H1 (cell line): ENCODE results near the gene CHAC1. TPM values are rescaled to one million over a fixed set of nuclear protein-coding genes. Genes with fewer than 3 reads are reported as not detected.

Source experiments
- CTCF ChIA-PET: fragments of 300-600 bp; sonication (Branson Sonifier 250); formaldehyde crosslinking; loops from one replicate; lab custom pipeline; 2021; ENCODE audit not compliant: partially characterized antibody; lab: Charles Lee
- POLR2A ChIA-PET: fragments of 300-600 bp; sonication (Branson Sonifier 250); formaldehyde crosslinking; loops from one replicate; lab custom pipeline; 2021; ENCODE audit warnings: inconsistent platforms; ENCODE audit not compliant: partially characterized antibody; lab: Charles Lee
- DNase-seq, 2 experiments: peaks; one replicate each; pipeline versions ENCODE4 v3.0.0 to v3.0.0-alpha.2; 2010 to 2022; ENCODE audit warnings: low spot score in 2 of 2, low read depth in 1 of 2, mixed read lengths in 1 of 2
- FAIRE-seq: peaks from 2 replicates; lab custom pipeline; 2011; peaks lifted over from hg19 to GRCh38; lab: Jason Lieb, UNC
- H2AFZ ChIP-seq: 2 replicates; pipeline ENCODE4 v1.8.1; 2012; ENCODE audit warnings: low read length, inconsistent platforms
- H2AK5ac ChIP-seq: 2 replicates; pipeline ENCODE4 v1.6.1; 2013; ENCODE audit warnings: low read depth, low read length
- H2BK120ac ChIP-seq: replicated peaks from 2 replicates; pipeline ENCODE3; 2013; ENCODE audit warnings: low read depth, low read length, inconsistent platforms
- H2BK12ac ChIP-seq: 2 replicates; pipeline ENCODE4 v1.6.1; 2013; ENCODE audit warnings: low read depth, low read length
- H2BK15ac ChIP-seq: 2 replicates; pipeline ENCODE4 v1.6.1; 2013; ENCODE audit warnings: low read length
- H2BK20ac ChIP-seq: 2 replicates; pipeline ENCODE4 v1.6.1; 2013; ENCODE audit warnings: low read length
- H2BK5ac ChIP-seq: 2 replicates; pipeline ENCODE4 v1.6.1; 2013; ENCODE audit warnings: low read depth, low read length
- H3K14ac ChIP-seq: 2 replicates; pipeline ENCODE4 v1.6.1; 2013; ENCODE audit warnings: inconsistent platforms; ENCODE audit not compliant: insufficient read length
- H3K18ac ChIP-seq: 2 replicates; pipeline ENCODE4 v1.6.1; 2013; ENCODE audit warnings: low read length; ENCODE audit errors: extremely low read depth
- H3K23ac ChIP-seq: 2 replicates; pipeline ENCODE4 v1.6.1; 2013; ENCODE audit warnings: inconsistent platforms; ENCODE audit not compliant: insufficient read length
- H3K23me2 ChIP-seq: 2 replicates; pipeline ENCODE4 v1.6.1; 2013; ENCODE audit warnings: low read depth, low read length
- H3K27ac ChIP-seq: 2 replicates; pipeline ENCODE4 v1.6.1; 2011; ENCODE audit warnings: low read depth, low read length, inconsistent platforms
- H3K27me3 ChIP-seq, 4 experiments: replicated peaks in 1 of 4; 1 replicate in 1 of 4; 2 replicates in 3 of 4; pipeline versions ENCODE4 v1.6.1 to v1.8.1; 2011 to 2013; ENCODE audit warnings: low read length in 3 of 4, mild to moderate bottlenecking in 3 of 4, inconsistent platforms in 2 of 4, mixed read lengths in 2 of 4, moderate library complexity in 1 of 4; ENCODE audit not compliant: control insufficient read depth in 3 of 4, insufficient read depth in 3 of 4; ENCODE audit errors: extremely low read depth in 1 of 4
- H3K36me3 ChIP-seq, 4 experiments: 2 replicates each; pipeline versions ENCODE4 v1.6.1 to v1.8.1; 2011 to 2013; ENCODE audit warnings: mild to moderate bottlenecking in 4 of 4, low read length in 3 of 4, moderate library complexity in 2 of 4, control low read depth in 1 of 4, inconsistent platforms in 1 of 4; ENCODE audit not compliant: insufficient read depth in 4 of 4, control insufficient read depth in 2 of 4
- H3K4ac ChIP-seq: replicated peaks from 2 replicates; pipeline ENCODE3; 2013; ENCODE audit warnings: low read length, low read depth, mixed read lengths, inconsistent platforms; ENCODE audit not compliant: insufficient read length
- H3K4me1 ChIP-seq, 4 experiments: replicated peaks in 1 of 4; 1 replicate in 1 of 4; 2 replicates in 3 of 4; pipeline versions ENCODE4 v1.6.1 to v1.8.1; 2011 to 2013; ENCODE audit warnings: low read length in 3 of 4, inconsistent platforms in 2 of 4, mixed read lengths in 1 of 4; ENCODE audit not compliant: insufficient read depth in 4 of 4, control insufficient read depth in 3 of 4
- H3K4me2 ChIP-seq, 2 experiments: 2 replicates each; pipeline versions ENCODE4 v1.6.1 to v1.8.1; 2011 to 2013; ENCODE audit warnings: low read depth in 2 of 2, low read length in 2 of 2, control low read depth in 1 of 2, inconsistent platforms in 1 of 2, mild to moderate bottlenecking in 1 of 2; ENCODE audit not compliant: insufficient read depth in 1 of 2
- H3K4me3 ChIP-seq, 4 experiments: fragments of 200-600, 300-600 bp in 1 of 4; sonication (generic), shearing (Covaris generic), sonication (Bioruptor Twin) in 1 of 4; 2 replicates each; pipeline versions ENCODE4 v1.5.1 to v1.8.1; 2011 to 2016; ENCODE audit warnings: low read length in 4 of 4, low read depth in 3 of 4, control low read depth in 2 of 4, inconsistent platforms in 2 of 4, mild to moderate bottlenecking in 2 of 4, mixed read lengths in 1 of 4, moderate library complexity in 1 of 4; ENCODE audit not compliant: insufficient read depth in 2 of 4; ENCODE audit errors: extremely low read depth in 1 of 4
- H3K56ac ChIP-seq: replicated peaks from 2 replicates; pipeline ENCODE3; 2013; ENCODE audit warnings: low read depth, mild to moderate bottlenecking, mixed read lengths, low read length, inconsistent platforms; ENCODE audit not compliant: insufficient read length
- H3K79me1 ChIP-seq: 2 replicates; pipeline ENCODE4 v1.6.1; 2013; ENCODE audit warnings: low read depth, low read length, control low read depth
- H3K79me2 ChIP-seq, 2 experiments: 2 replicates each; pipeline versions ENCODE4 v1.6.1 to v1.8.1; 2012 to 2013; ENCODE audit warnings: low read length in 2 of 2, mild to moderate bottlenecking in 2 of 2, inconsistent platforms in 1 of 2; ENCODE audit not compliant: insufficient read depth in 2 of 2, control insufficient read depth in 1 of 2
- H3K9ac ChIP-seq, 4 experiments: replicated peaks in 1 of 4; 1 replicate in 1 of 4; 2 replicates in 3 of 4; pipeline versions ENCODE4 v1.6.1 to v1.8.1; 2011 to 2013; ENCODE audit warnings: low read depth in 3 of 4, low read length in 3 of 4, control low read depth in 2 of 4, mild to moderate bottlenecking in 2 of 4, moderate library complexity in 2 of 4, inconsistent platforms in 1 of 4; ENCODE audit errors: extremely low read depth in 1 of 4
- H3K9me3 ChIP-seq, 2 experiments: 2 replicates each; pipeline versions ENCODE4 v1.6.1 to v1.8.1; 2012 to 2013; ENCODE audit warnings: mild to moderate bottlenecking in 2 of 2, moderate library complexity in 2 of 2, control low read depth in 1 of 2, inconsistent platforms in 1 of 2, low read depth in 1 of 2, low read length in 1 of 2, mixed read lengths in 1 of 2; ENCODE audit not compliant: insufficient read depth in 2 of 2
- H4K20me1 ChIP-seq, 2 experiments: replicated peaks in 1 of 2; 2 replicates each; pipeline versions ENCODE3 to v1.8.1; 2011 to 2013; ENCODE audit warnings: inconsistent platforms in 2 of 2, low read length in 2 of 2, mild to moderate bottlenecking in 1 of 2; ENCODE audit not compliant: insufficient read depth in 2 of 2, control insufficient read depth in 1 of 2
- H4K5ac ChIP-seq: 2 replicates; pipeline ENCODE4 v1.6.1; 2013; ENCODE audit warnings: low read length, low read depth, mixed read lengths, inconsistent platforms; ENCODE audit not compliant: insufficient read length
- H4K8ac ChIP-seq: 2 replicates; pipeline ENCODE4 v1.8.0; 2013; ENCODE audit warnings: mild to moderate bottlenecking, moderate library complexity, low read length, inconsistent platforms; ENCODE audit not compliant: insufficient read depth; ENCODE audit errors: extremely low read depth
- H4K91ac ChIP-seq: replicated peaks from 2 replicates; pipeline ENCODE3; 2013; ENCODE audit warnings: low read length, mixed read lengths, inconsistent platforms; ENCODE audit not compliant: insufficient read length
- BACH1 ChIP-seq: IDR thresholded peaks from 2 replicates; pipeline ENCODE4 v1.6.1; 2012; ENCODE audit warnings: low read length, improper control_type of control experiment
- CHD1 ChIP-seq: IDR thresholded peaks from 2 replicates; pipeline ENCODE4 v1.6.1; 2012; ENCODE audit warnings: low read depth, low read length, improper control_type of control experiment
- CREB1 ChIP-seq: IDR thresholded peaks from 2 replicates; pipeline ENCODE4 v1.6.1; 2012; ENCODE audit warnings: inconsistent platforms
- CTBP2 ChIP-seq: IDR thresholded peaks from 2 replicates; pipeline ENCODE4 v1.7.0; 2011; ENCODE audit warnings: borderline replicate concordance, mild to moderate bottlenecking, moderate library complexity, mixed read lengths, low read length; ENCODE audit not compliant: insufficient read depth, insufficient read length
- HDAC6 ChIP-seq: IDR thresholded peaks from one replicate; pipeline ENCODE4 v1.7.1; 2012; ENCODE audit warnings: low read depth, mild to moderate bottlenecking, inconsistent platforms, low read length, moderate library complexity
- MAFK ChIP-seq: IDR thresholded peaks from 2 replicates; pipeline ENCODE4 v1.6.1; 2012; ENCODE audit warnings: low read depth, mild to moderate bottlenecking, improper control_type of control experiment, low read length
- MAX ChIP-seq: IDR thresholded peaks from 2 replicates; pipeline ENCODE4 v1.6.1; 2012; ENCODE audit warnings: inconsistent platforms
- NANOG ChIP-seq: IDR thresholded peaks from 2 replicates; pipeline ENCODE4 v1.6.1; 2011; ENCODE audit warnings: low read length, low read depth, mild to moderate bottlenecking, inconsistent platforms; ENCODE audit not compliant: insufficient read depth, poor library complexity, severe bottlenecking
- RFX5 ChIP-seq: IDR thresholded peaks from 2 replicates; pipeline ENCODE4 v1.6.1; 2011; ENCODE audit warnings: low read depth, low read length, improper control_type of control experiment, borderline replicate concordance
- TAF7 ChIP-seq: optimal IDR thresholded peaks from 2 replicates; pipeline ENCODE3; 2011; ENCODE audit warnings: low read depth, mild to moderate bottlenecking, inconsistent platforms, low read length, moderate library complexity, borderline replicate concordance
- TBP ChIP-seq: IDR thresholded peaks from 2 replicates; pipeline ENCODE4 v1.6.1; 2011; ENCODE audit warnings: low read depth, low read length, improper control_type of control experiment
- TCF12 ChIP-seq: IDR thresholded peaks from 2 replicates; pipeline ENCODE4 v1.6.1; 2011; ENCODE audit warnings: low read depth, mild to moderate bottlenecking, low read length
- WGBS, 2 experiments: shearing (Covaris generic) in 1 of 2; methylation state at CpG; one replicate each; pipeline versions ENCODE4 v1.1.6 to v1.1.7; 2013 to 2015; ENCODE audit warnings: low lambda C conversion rate in 2 of 2, mixed read lengths in 2 of 2, inconsistent platforms in 1 of 2, low coverage in 1 of 2, missing lambda C conversion rate in 1 of 2; ENCODE audit not compliant: insufficient replicate concordance in 2 of 2, insufficient coverage in 1 of 2, insufficient read length in 1 of 2; ENCODE audit errors: extremely low coverage in 1 of 2, missing lambda C conversion rate in 1 of 2; 5-methylcytosine and 5-hydroxymethylcytosine counted together
- polyA plus RNA-seq, 7 experiments: library from polyadenylated mRNA; depleted of rRNA in 3 of 7; stranded (reverse) in 5 of 7; unstranded in 2 of 7; fragments of >200 nt in 5 of 7; fragments of 200-250 nt in 2 of 7; gene quantifications; 1 replicate in 5 of 7; 2 replicates in 1 of 7; 4 replicates in 1 of 7; pipeline versions ENCODE4 v1.2.1 to v1.2.3, GENCODE V29; 2011 to 2013; ENCODE audit warnings: missing spikeins in 2 of 7, mixed read lengths in 2 of 7
- total RNA-seq: library from RNA; stranded (reverse); fragmentation: NEBNext Ultra II Directional; extraction: Animal tissue kit (Norgen Biotek cat#: 25700); gene quantifications from 2 replicates; pipeline ENCODE4 v1.2.1, GENCODE V29; 2021

Gene CHAC1
- total and polyA plus RNA-seq, 2 of the 8 experiments (the other 6 are each of a cell fraction or from before 2014, with no cell fraction given) = 34.3 to 159 TPM

- no peaks in the 10 kb centered on the region for H3K9me3 ChIP-seq
- H3K79me1 ChIP-seq = no peaks in the 10 kb centered on the region; the same call in 1 of the 2 replicates
- H2BK5ac ChIP-seq = peak overlapping the region; percentile 100
- H3K4ac ChIP-seq = peak overlapping the region; percentile 93
- peak overlapping the region; percentile 84 to 85 for H3K4me2 ChIP-seq
- H3K4me1 ChIP-seq = peaks cover 2 to 20% (median 12%) of the 10 kb centered on the region in 4 experiments
- peak overlapping the region; percentile 99 for H4K8ac ChIP-seq
- H2BK20ac ChIP-seq = 0 out of 2 replicates have a peak overlapping the region, but pooled peaks have one; percentile 24
- ChIA-PET CTCF (interaction anchor here (1.0 to 33.1 kb wide), 8 partner anchors 10 to 70 kb away, joined by 3 to 590 read pairs (median 8); partner anchors contain the start of gene DLL4), POLR2A (interaction anchor here (0.7 to 43.8 kb wide), 30 partner anchors 0 to 279 kb away, joined by 3 to 1505 read pairs (median 6); partner anchors contain the start of genes CHAC1, CHP1, DLL4 and EXD1)
- peak overlapping the region; percentile 99 for H3K18ac ChIP-seq
- peaks cover 8 to 33% (median 12%) of the 10 kb centered on the region in 4 experiments for H3K36me3 ChIP-seq
- no peak overlapping the region for H3K14ac ChIP-seq
- H3K27ac ChIP-seq = peak overlapping the region; percentile 97
- H3K56ac ChIP-seq = peak overlapping the region; percentile 99
- H4K91ac ChIP-seq = peak overlapping the region; percentile 99
- DNase-seq = no peak
- H3K23ac ChIP-seq = no peak overlapping the region
- H2BK120ac ChIP-seq = peak overlapping the region; percentile 91
- H3K23me2 ChIP-seq = peaks cover 10% of the 10 kb centered on the region
- H4K20me1 ChIP-seq = peaks cover 0 to 10% of the 10 kb centered on the region in 2 experiments
- H2AFZ ChIP-seq = no peak overlapping the region
- FAIRE-seq = no peak
- H2BK15ac ChIP-seq = peak overlapping the region; percentile 99
- WGBS, 2 experiments = 27% methylated on average over 23 of the region's 23 CpGs; no CpG with 5 or more reads in 1 of the 2 experiments
- H2AK5ac ChIP-seq = peak overlapping the region; percentile 79
- H3K79me2 ChIP-seq = peaks cover 0 to 28% of the 10 kb centered on the region in 2 experiments; a peak in 2 of 4 replicates
- H4K5ac ChIP-seq = peak overlapping the region; percentile 100
- H2BK12ac ChIP-seq = peak overlapping the region; percentile 99; the same call in 1 of the 2 replicates
- peak overlapping the region; percentile 86 to 96 (median 94) for H3K9ac ChIP-seq
- no peaks in the 10 kb centered on the region for H3K27me3 ChIP-seq
- peak overlapping the region; percentile 47 to 92 (median 76) for H3K4me3 ChIP-seq
- TF ChIP-seq CREB1 (no peak), RFX5 (no peak), MAFK (no peak), CTBP2 (no peak), TBP (no peak; the same call in 1 of the 2 replicates), BACH1 (no peak), TAF7 (peak; percentile 54), HDAC6 (no peak), CHD1 (no peak), MAX (no peak), NANOG (peak; percentile 14), TCF12 (no peak)
These were observed 870 bp upstream of the CHAC1 start for GRCh38 chr15:40952301-40952900.
